ENCODE measurements around the gene SYT5. TPM values are rescaled to one million over a fixed set of nuclear protein-coding genes. Genes with fewer than 3 reads are reported as not detected.

Gene SYT5
- total and polyA plus RNA-seq, 2 donors (not counting 1 experiment from before 2014, with no cell fraction given): 0.05 to 0.50 TPM

DNA sequence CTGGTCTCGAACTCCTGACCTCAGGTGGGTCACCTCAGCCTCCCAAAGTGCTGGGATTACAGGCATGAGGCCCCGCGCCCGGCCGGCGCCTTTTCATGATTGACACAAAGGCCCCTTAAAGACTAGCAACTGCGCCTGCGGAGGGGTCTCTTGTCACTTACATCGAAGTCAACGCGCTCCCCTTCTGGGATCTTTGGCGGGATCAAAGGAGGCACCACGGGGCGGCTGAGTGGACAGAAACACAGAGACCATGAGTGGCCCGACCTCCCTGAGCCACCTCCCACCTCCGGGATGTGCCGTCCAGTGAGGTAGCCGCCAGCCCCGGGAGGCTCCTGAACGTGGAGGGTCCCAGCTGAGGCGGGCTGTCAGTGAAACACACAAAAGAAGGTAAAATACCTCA is 38.4 kb downstream of the SYT5 start:
- no peaks in the 10 kb centered on the region for H3K36me3 ChIP-seq (ENCODE audit: control insufficient read depth, insufficient read depth, low read length)
- no peak overlapping the region for H3K27ac ChIP-seq (ENCODE audit: insufficient read depth, low read length)
- H3K4me2 ChIP-seq (ENCODE audit: extremely low read depth, insufficient read depth, low read length): peak overlapping the region; percentile 5
- H3K27me3 ChIP-seq (ENCODE audit: control insufficient read depth, insufficient read depth, low read length): peaks cover 10% of the 10 kb centered on the region
- no peak overlapping the region for H3K9ac ChIP-seq (ENCODE audit: insufficient read depth, low read length)
- H3K9me3 ChIP-seq (ENCODE audit: control insufficient read depth, insufficient read depth, low read depth, low read length): no peaks in the 10 kb centered on the region
- H3K79me2 ChIP-seq (ENCODE audit: control insufficient read depth, insufficient read depth, low read length): no peaks in the 10 kb centered on the region
- TF ChIP-seq EZH2 (IDR thresholded peaks at IDR 0.05; ENCODE audit: low read length, missing control alignments): no peak
- H2AFZ ChIP-seq (ENCODE audit: low read length): no peak overlapping the region
- no peak overlapping the region for H3K4me3 ChIP-seq (replicated peaks in 1 of 4; ENCODE audit: control extremely low read depth in 1 of 4, insufficient read depth in 1 of 4, low read depth in 3 of 4, low read length in 4 of 4)
- DNase-seq (ENCODE audit: low read depth in 2 of 2): no peak
- no peaks in the 10 kb centered on the region for H3K4me1 ChIP-seq (ENCODE audit: control insufficient read depth, extremely low read depth, insufficient read depth, low read length)
- no peaks in the 10 kb centered on the region for H4K20me1 ChIP-seq (ENCODE audit: control insufficient read depth, extremely low read depth, insufficient read depth, low read length)

DNA sequence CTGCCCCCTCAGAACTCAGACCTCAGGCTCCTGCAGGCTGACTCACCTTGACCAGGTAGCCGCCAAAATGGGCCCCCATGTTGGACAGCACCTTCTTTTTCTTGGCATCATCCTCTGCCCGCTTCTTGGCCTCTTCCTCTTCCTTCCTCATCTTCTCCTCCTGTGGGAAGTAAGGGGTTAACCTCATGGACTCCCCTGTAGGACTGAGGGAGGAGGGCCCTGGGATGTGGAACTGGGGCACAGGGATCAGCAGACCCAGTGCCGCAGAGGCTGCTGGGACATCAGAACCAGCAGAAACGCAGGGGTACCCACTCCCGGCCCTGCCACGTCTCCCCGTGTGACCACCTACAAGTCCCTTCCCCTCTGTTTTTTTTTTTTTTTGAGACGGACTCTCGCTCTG is 42.2 kb downstream of the SYT5 start:
- no peak overlapping the region for H3K9ac ChIP-seq (ENCODE audit: insufficient read depth, low read length)
- no peak overlapping the region for H2AFZ ChIP-seq (ENCODE audit: low read length)
- no peak overlapping the region for H3K4me2 ChIP-seq (ENCODE audit: extremely low read depth, insufficient read depth, low read length)
- no peak for DNase-seq (ENCODE audit: low read depth in 2 of 2)
- no peak overlapping the region for H3K27ac ChIP-seq (ENCODE audit: insufficient read depth, low read length)
- H3K4me1 ChIP-seq (ENCODE audit: control insufficient read depth, extremely low read depth, insufficient read depth, low read length): no peaks in the 10 kb centered on the region
- no peak for TF ChIP-seq EZH2 (IDR thresholded peaks at IDR 0.05; ENCODE audit: low read length, missing control alignments)
- TF ChIP-seq, protein P1, sequence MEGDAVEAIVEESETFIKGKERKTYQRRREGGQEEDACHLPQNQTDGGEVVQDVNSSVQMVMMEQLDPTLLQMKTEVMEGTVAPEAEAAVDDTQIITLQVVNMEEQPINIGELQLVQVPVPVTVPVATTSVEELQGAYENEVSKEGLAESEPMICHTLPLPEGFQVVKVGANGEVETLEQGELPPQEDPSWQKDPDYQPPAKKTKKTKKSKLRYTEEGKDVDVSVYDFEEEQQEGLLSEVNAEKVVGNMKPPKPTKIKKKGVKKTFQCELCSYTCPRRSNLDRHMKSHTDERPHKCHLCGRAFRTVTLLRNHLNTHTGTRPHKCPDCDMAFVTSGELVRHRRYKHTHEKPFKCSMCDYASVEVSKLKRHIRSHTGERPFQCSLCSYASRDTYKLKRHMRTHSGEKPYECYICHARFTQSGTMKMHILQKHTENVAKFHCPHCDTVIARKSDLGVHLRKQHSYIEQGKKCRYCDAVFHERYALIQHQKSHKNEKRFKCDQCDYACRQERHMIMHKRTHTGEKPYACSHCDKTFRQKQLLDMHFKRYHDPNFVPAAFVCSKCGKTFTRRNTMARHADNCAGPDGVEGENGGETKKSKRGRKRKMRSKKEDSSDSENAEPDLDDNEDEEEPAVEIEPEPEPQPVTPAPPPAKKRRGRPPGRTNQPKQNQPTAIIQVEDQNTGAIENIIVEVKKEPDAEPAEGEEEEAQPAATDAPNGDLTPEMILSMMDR (conservative IDR thresholded peaks at IDR 0.05 in 1 of 2, IDR thresholded peaks at IDR 0.05 in 1 of 2; ENCODE audit: low read depth in 1 of 2, low read length in 2 of 2): no peak
- peaks cover 3% of the 10 kb centered on the region for H3K27me3 ChIP-seq (ENCODE audit: control insufficient read depth, insufficient read depth, low read length)
- no peaks in the 10 kb centered on the region for H3K79me2 ChIP-seq (ENCODE audit: control insufficient read depth, insufficient read depth, low read length)
- no peak overlapping the region for H3K4me3 ChIP-seq (replicated peaks in 1 of 4; ENCODE audit: control extremely low read depth in 1 of 4, insufficient read depth in 1 of 4, low read depth in 3 of 4, low read length in 4 of 4)
- no peaks in the 10 kb centered on the region for H4K20me1 ChIP-seq (ENCODE audit: control insufficient read depth, extremely low read depth, insufficient read depth, low read length)
- no peaks in the 10 kb centered on the region for H3K36me3 ChIP-seq (ENCODE audit: control insufficient read depth, insufficient read depth, low read length)
- no peaks in the 10 kb centered on the region for H3K9me3 ChIP-seq (ENCODE audit: control insufficient read depth, insufficient read depth, low read depth, low read length)

DNA sequence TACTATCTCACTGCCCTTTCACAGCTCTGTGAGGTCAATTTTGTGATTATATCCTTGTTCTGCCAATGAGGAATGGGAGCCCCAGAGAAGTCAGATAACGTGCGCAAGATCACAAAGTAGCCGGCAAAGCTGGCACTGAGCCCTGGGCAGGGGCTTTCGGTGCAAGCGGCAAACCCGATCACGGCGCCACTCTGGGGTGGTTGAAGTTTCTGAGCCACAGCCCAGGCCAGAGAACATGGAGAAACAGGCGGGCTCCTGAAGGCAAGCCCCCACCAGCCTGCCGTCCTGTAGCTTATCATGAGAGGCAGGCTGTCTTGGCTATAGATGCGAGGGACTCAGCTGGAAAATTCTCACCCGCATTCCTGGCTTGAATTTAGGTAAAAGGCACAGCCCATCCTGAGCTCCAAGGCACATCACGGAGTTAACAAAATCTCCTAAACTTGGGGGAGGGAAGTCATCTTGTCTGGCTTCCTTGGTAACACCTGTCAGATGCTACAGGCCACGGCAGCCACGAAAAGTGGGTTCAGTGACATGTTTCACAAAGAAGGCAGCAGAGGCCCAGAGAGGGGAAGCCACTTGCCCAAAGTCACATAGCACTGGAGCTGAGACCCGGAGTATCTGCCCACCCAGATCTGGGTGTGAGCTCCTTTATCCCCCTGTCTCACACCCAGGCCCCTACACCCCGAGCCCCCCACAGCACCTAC is 43.5 kb downstream of the SYT5 start:
- Histone ChIP-seq H3K4me3 (replicated peaks in 1 of 4; ENCODE audit: control extremely low read depth in 1 of 4, insufficient read depth in 1 of 4, low read depth in 3 of 4, low read length in 4 of 4) (no peak overlapping the region), H3K27me3 (ENCODE audit: control insufficient read depth, insufficient read depth, low read length) (peaks cover 3% of the 10 kb centered on the region), H3K79me2 (ENCODE audit: control insufficient read depth, insufficient read depth, low read length) (no peaks in the 10 kb centered on the region), H4K20me1 (ENCODE audit: control insufficient read depth, extremely low read depth, insufficient read depth, low read length) (no peaks in the 10 kb centered on the region), H3K9me3 (ENCODE audit: control insufficient read depth, insufficient read depth, low read depth, low read length) (no peaks in the 10 kb centered on the region), H3K4me2 (ENCODE audit: extremely low read depth, insufficient read depth, low read length) (no peak overlapping the region), H2AFZ (ENCODE audit: low read length) (no peak overlapping the region), H3K9ac (ENCODE audit: insufficient read depth, low read length) (no peak overlapping the region), H3K27ac (ENCODE audit: insufficient read depth, low read length) (no peak overlapping the region), H3K36me3 (ENCODE audit: control insufficient read depth, insufficient read depth, low read length) (no peaks in the 10 kb centered on the region), H3K4me1 (ENCODE audit: control insufficient read depth, extremely low read depth, insufficient read depth, low read length) (no peaks in the 10 kb centered on the region)
- no peak for DNase-seq (ENCODE audit: low read depth in 2 of 2)
- TF ChIP-seq EZH2 (IDR thresholded peaks at IDR 0.05; ENCODE audit: low read length, missing control alignments): no peak
- TF ChIP-seq, protein P1 (conservative IDR thresholded peaks at IDR 0.05 in 1 of 2, IDR thresholded peaks at IDR 0.05 in 1 of 2; ENCODE audit: low read depth in 1 of 2, low read length in 2 of 2): no peak
